GM10266 (cell line): Measurements from ENCODE around the gene NAA10.

Source experiments
- DNase-seq: peaks from one replicate; pipeline ENCODE4 v3.0.0; 2012; ENCODE audit errors: extremely low spot score
- TF ChIP-seq, protein P1 (sequence below): IDR thresholded peaks from 2 replicates; pipeline ENCODE4 v1.5.1; 2012; ENCODE audit warnings: mild to moderate bottlenecking, low read depth; ENCODE audit not compliant: control insufficient read depth, insufficient read depth; ENCODE audit errors: missing control alignments

NAA10 gene

DNA sequence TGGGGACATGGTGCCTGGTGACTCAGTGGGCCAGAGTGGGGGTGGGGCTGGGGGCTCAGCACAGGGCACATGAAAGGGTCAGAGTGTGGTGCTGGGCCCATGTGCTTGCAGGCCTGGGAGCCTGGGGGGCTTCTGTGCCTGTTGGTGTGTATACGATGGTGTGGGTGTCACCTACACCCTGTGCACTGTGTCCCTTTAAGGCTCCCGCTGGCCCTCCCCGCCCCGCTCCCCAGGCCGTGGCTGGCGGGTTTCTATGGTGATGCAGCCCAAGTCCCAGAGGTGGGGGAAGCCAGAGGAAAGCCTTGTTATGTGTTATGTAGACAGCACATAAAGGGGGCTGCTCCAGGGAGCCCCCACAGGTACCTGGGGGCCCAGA, 54.4 kb downstream of the NAA10 start:
- DNase-seq: no peak
- TF ChIP-seq, protein P1, sequence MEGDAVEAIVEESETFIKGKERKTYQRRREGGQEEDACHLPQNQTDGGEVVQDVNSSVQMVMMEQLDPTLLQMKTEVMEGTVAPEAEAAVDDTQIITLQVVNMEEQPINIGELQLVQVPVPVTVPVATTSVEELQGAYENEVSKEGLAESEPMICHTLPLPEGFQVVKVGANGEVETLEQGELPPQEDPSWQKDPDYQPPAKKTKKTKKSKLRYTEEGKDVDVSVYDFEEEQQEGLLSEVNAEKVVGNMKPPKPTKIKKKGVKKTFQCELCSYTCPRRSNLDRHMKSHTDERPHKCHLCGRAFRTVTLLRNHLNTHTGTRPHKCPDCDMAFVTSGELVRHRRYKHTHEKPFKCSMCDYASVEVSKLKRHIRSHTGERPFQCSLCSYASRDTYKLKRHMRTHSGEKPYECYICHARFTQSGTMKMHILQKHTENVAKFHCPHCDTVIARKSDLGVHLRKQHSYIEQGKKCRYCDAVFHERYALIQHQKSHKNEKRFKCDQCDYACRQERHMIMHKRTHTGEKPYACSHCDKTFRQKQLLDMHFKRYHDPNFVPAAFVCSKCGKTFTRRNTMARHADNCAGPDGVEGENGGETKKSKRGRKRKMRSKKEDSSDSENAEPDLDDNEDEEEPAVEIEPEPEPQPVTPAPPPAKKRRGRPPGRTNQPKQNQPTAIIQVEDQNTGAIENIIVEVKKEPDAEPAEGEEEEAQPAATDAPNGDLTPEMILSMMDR: no peak

GRCh38 chrX:153879741-153880439, 54.9 kb downstream of the NAA10 start:
- no peak for DNase-seq
- TF ChIP-seq, protein P1: no peak
